ENCODE measurements around the gene STRN3. TPM values are rescaled to one million over a fixed set of nuclear protein-coding genes. Genes with fewer than 3 reads are reported as not detected.
"Not testable (repeated sequence)": the region's sequence is repeated elsewhere in the genome, so short reads cannot be mapped to it uniquely, and the experiment has no call there.

STRN3 gene
- total RNA-seq, 1 experiment from 2014 or later = 52.1 TPM

DNA sequence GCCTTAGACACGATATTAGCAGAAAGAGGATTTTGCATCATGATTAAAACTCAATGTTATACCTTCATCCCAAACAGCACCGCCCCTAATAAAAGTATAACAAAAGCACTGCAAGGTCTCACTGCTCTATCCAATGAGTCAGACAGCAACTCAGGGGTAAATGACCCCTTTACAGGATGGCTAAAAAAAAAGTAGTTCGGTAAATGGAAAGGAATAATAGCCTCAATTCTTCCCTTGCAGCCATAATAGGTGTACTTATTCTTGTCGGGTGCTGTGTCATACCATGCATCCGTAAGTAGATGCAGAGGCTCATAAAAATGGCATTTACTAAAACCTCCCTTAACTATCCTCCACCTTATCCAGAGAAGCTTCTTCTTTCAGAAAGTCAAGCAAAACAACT, 54.6 kb downstream of the STRN3 start:
- Histone ChIP-seq H3K23me2 (ENCODE audit: insufficient read length, low read depth, low read length, poor library complexity, severe bottlenecking) (no peaks in the 10 kb centered on the region), H2AK5ac (ENCODE audit: insufficient read length, low read length) (no peak overlapping the region), H4K20me1 (ENCODE audit: control insufficient read depth, insufficient read depth, insufficient read length) (no peaks in the 10 kb centered on the region), H3K18ac (ENCODE audit: insufficient read length, low read depth, low read length) (no peak overlapping the region), H3T11ph (ENCODE audit: low read length) (no peak overlapping the region), H2AFZ (ENCODE audit: low read length) (no peak overlapping the region), H3K79me2 (ENCODE audit: insufficient read depth, low read length) (peaks cover 34% of the 10 kb centered on the region; the same call in 1 of the 2 replicates), H3K9ac (ENCODE audit: extremely low read depth, insufficient read length, low read length) (no peak overlapping the region), H3K23ac (ENCODE audit: insufficient read length, low read depth, low read length) (no peak overlapping the region), H3K27ac (ENCODE audit: insufficient read length, low read depth, low read length) (no peak overlapping the region), H3K14ac (ENCODE audit: insufficient read depth, low read length) (no peak overlapping the region), H3K79me1 (ENCODE audit: insufficient read depth, low read depth, low read length, poor library complexity, severe bottlenecking) (peaks cover 10% of the 10 kb centered on the region), H2BK120ac (ENCODE audit: low read depth, low read length, poor library complexity, severe bottlenecking) (no peak overlapping the region), H3K4me1 (ENCODE audit: insufficient read depth, low read length) (no peaks in the 10 kb centered on the region; the same call in 1 of the 2 replicates), H3K9me3 (ENCODE audit: control insufficient read depth, low read depth, low read length) (peaks cover 3% of the 10 kb centered on the region), H3K27me3 (ENCODE audit: insufficient read depth, low read length) (no peaks in the 10 kb centered on the region), H2BK12ac (ENCODE audit: insufficient read length, low read depth, low read length) (no peak overlapping the region), H4K91ac (ENCODE audit: insufficient read length, low read depth, low read length) (no peak overlapping the region), H2BK15ac (ENCODE audit: low read depth, low read length) (no peak overlapping the region), H2BK20ac (ENCODE audit: low read depth, low read length, poor library complexity, severe bottlenecking) (no peak overlapping the region), H4K5ac (ENCODE audit: insufficient read length, low read depth, low read length) (no peak overlapping the region), H3K4me2 (ENCODE audit: insufficient read depth, insufficient read length, low read length) (no peak overlapping the region), H3K4ac (ENCODE audit: low read depth, low read length) (no peak overlapping the region), H2BK5ac (ENCODE audit: insufficient read length, low read length) (no peak overlapping the region), H4K8ac (replicated peaks; ENCODE audit: insufficient read length, low read depth, low read length) (no peak overlapping the region), H3K56ac (ENCODE audit: insufficient read length, low read depth, low read length) (no peak overlapping the region)
- no peak overlapping the region for H3K4me3 Mint-ChIP-seq
- H3K4me1 Mint-ChIP-seq = peaks cover 45 to 61% of the 10 kb centered on the region in 2 experiments
- WGBS (ENCODE audit: extremely low coverage, insufficient read length, low lambda C conversion rate) = no CpG with 5 or more reads among the region's 5 CpGs
- H3K36me3 Mint-ChIP-seq (ENCODE audit: insufficient read depth in 1 of 3, low read depth in 3 of 3) = peaks cover 2 to 8% (median 3%) of the 10 kb centered on the region in 3 experiments
- no peaks in the 10 kb centered on the region for H3K27me3 Mint-ChIP-seq (ENCODE audit: low read depth)
- H3K9me3 Mint-ChIP-seq = peaks cover 2 to 8% of the 10 kb centered on the region in 2 experiments
- TF ChIP-seq, protein P1, sequence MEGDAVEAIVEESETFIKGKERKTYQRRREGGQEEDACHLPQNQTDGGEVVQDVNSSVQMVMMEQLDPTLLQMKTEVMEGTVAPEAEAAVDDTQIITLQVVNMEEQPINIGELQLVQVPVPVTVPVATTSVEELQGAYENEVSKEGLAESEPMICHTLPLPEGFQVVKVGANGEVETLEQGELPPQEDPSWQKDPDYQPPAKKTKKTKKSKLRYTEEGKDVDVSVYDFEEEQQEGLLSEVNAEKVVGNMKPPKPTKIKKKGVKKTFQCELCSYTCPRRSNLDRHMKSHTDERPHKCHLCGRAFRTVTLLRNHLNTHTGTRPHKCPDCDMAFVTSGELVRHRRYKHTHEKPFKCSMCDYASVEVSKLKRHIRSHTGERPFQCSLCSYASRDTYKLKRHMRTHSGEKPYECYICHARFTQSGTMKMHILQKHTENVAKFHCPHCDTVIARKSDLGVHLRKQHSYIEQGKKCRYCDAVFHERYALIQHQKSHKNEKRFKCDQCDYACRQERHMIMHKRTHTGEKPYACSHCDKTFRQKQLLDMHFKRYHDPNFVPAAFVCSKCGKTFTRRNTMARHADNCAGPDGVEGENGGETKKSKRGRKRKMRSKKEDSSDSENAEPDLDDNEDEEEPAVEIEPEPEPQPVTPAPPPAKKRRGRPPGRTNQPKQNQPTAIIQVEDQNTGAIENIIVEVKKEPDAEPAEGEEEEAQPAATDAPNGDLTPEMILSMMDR (conservative IDR thresholded peaks at IDR 0.05) = no peak
- DNase-seq = no peak
- H3K27ac Mint-ChIP-seq = peak overlapping the region in 1 of 3 experiments; percentile 15; a peak in 1 of 7 replicates

DNA sequence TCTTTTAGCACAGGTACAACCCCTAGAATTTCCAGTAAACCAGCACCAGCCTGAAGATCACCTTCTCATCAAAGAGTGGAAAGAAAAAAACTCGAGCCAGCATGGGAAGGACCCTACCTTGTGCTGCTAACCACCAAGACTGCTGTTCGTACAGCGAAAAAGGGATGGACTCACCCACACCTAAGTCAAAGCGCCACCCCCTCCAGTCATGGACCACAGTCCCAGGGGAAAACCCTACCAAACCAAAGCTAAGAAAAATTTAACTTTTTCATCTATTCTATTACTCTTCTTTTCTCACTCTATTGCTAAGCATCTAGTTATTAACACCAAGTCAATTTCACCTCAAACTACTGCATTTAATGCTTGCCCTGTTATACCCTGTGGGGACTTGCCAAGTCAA, 56.4 kb downstream of the STRN3 start:
- not testable (repeated sequence) for H2BK120ac ChIP-seq (ENCODE audit: low read depth, low read length, poor library complexity, severe bottlenecking); H3K18ac ChIP-seq (ENCODE audit: insufficient read length, low read depth, low read length); H3K14ac ChIP-seq (ENCODE audit: insufficient read depth, low read length); H4K91ac ChIP-seq (ENCODE audit: insufficient read length, low read depth, low read length); H3K4ac ChIP-seq (ENCODE audit: low read depth, low read length); DNase-seq; H3K4me2 ChIP-seq (ENCODE audit: insufficient read depth, insufficient read length, low read length); H4K5ac ChIP-seq (ENCODE audit: insufficient read length, low read depth, low read length); H3K27me3 ChIP-seq (ENCODE audit: insufficient read depth, low read length); H3K27ac ChIP-seq (ENCODE audit: insufficient read length, low read depth, low read length); H2BK5ac ChIP-seq (ENCODE audit: insufficient read length, low read length); H2AFZ ChIP-seq (ENCODE audit: low read length); H4K8ac ChIP-seq (replicated peaks; ENCODE audit: insufficient read length, low read depth, low read length); H2BK20ac ChIP-seq (ENCODE audit: low read depth, low read length, poor library complexity, severe bottlenecking); H3K27me3 Mint-ChIP-seq (ENCODE audit: low read depth); H3K23ac ChIP-seq (ENCODE audit: insufficient read length, low read depth, low read length); H2BK12ac ChIP-seq (ENCODE audit: insufficient read length, low read depth, low read length); H3K9ac ChIP-seq (ENCODE audit: extremely low read depth, insufficient read length, low read length); H3K4me1 ChIP-seq (ENCODE audit: insufficient read depth, low read length); H2BK15ac ChIP-seq (ENCODE audit: low read depth, low read length); H3K56ac ChIP-seq (ENCODE audit: insufficient read length, low read depth, low read length); H3K23me2 ChIP-seq (ENCODE audit: insufficient read length, low read depth, low read length, poor library complexity, severe bottlenecking); H3K4me3 Mint-ChIP-seq; H3T11ph ChIP-seq (ENCODE audit: low read length); H3K27ac Mint-ChIP-seq; H2AK5ac ChIP-seq (ENCODE audit: insufficient read length, low read length); H4K20me1 ChIP-seq (ENCODE audit: control insufficient read depth, insufficient read depth, insufficient read length)
- H3K4me1 Mint-ChIP-seq = peaks cover 49 to 61% of the 10 kb centered on the region in 2 experiments
- Histone ChIP-seq H3K79me1 (ENCODE audit: insufficient read depth, low read depth, low read length, poor library complexity, severe bottlenecking) (peaks cover 13% of the 10 kb centered on the region), H3K79me2 (ENCODE audit: insufficient read depth, low read length) (peaks cover 25% of the 10 kb centered on the region; the same call in 1 of the 2 replicates), H3K9me3 (ENCODE audit: control insufficient read depth, low read depth, low read length) (peaks cover 12% of the 10 kb centered on the region)
- H3K36me3 Mint-ChIP-seq (ENCODE audit: insufficient read depth in 1 of 3, low read depth in 3 of 3) = peaks cover 12 to 24% (median 16%) of the 10 kb centered on the region in 3 experiments
- peaks cover 11 to 16% of the 10 kb centered on the region in 2 experiments for H3K9me3 Mint-ChIP-seq
- WGBS (ENCODE audit: extremely low coverage, insufficient read length, low lambda C conversion rate) = no CpG with 5 or more reads among the region's 4 CpGs

Measured in H9 (cell line).